Ectodermal cell (in vitro differentiated cells): ENCODE results near the gene MYO1D.
"Not testable (repeated sequence)": the region's sequence is repeated elsewhere in the genome, so short reads cannot be mapped to it uniquely, and the experiment has no call there.

ENCODE experiments used
- H3K27ac ChIP-seq: 2 replicates; pipeline ENCODE4 v1.7.0; 2013; ENCODE audit warnings: mild to moderate bottlenecking, low read depth, low read length; ENCODE audit not compliant: insufficient read depth, poor library complexity, severe bottlenecking
- H3K27me3 ChIP-seq: 2 replicates; pipeline ENCODE4 v1.7.0; 2013; ENCODE audit warnings: mild to moderate bottlenecking, low read length; ENCODE audit not compliant: insufficient read depth, control insufficient read depth, poor library complexity, severe bottlenecking
- H3K36me3 ChIP-seq: one replicate; pipeline ENCODE4 v1.7.0; 2013; ENCODE audit warnings: low read length; ENCODE audit not compliant: control insufficient read depth, insufficient read depth
- H3K4me1 ChIP-seq: one replicate; pipeline ENCODE4 v1.7.0; 2013; ENCODE audit warnings: low read length; ENCODE audit not compliant: control insufficient read depth, insufficient read depth
- H3K4me3 ChIP-seq: 2 replicates; pipeline ENCODE4 v1.7.0; 2013; ENCODE audit warnings: low read depth, low read length, control low read depth; ENCODE audit not compliant: insufficient read depth
- H3K9me3 ChIP-seq: 2 replicates; pipeline ENCODE4 v1.7.0; 2013; ENCODE audit warnings: mild to moderate bottlenecking, low read length, moderate library complexity; ENCODE audit not compliant: control insufficient read depth
- WGBS, 2 experiments: methylation state at CpG; one replicate each; pipeline ENCODE4 v1.1.7; 2013; ENCODE audit warnings: missing lambda C conversion rate in 2 of 2; 5-methylcytosine and 5-hydroxymethylcytosine counted together

Gene MYO1D

GRCh38 chr17:32746698-32747097 is 130.2 kb downstream of the MYO1D start:
- H3K27ac ChIP-seq = no peak overlapping the region
- H3K27me3 ChIP-seq = no peaks in the 10 kb centered on the region
- H3K9me3 ChIP-seq = no peaks in the 10 kb centered on the region
- 100% methylated on average over 2 of the region's 2 CpGs for WGBS, 2 experiments
- no peak overlapping the region for H3K4me3 ChIP-seq
- H3K4me1 ChIP-seq = no peaks in the 10 kb centered on the region
- no peaks in the 10 kb centered on the region for H3K36me3 ChIP-seq

DNA sequence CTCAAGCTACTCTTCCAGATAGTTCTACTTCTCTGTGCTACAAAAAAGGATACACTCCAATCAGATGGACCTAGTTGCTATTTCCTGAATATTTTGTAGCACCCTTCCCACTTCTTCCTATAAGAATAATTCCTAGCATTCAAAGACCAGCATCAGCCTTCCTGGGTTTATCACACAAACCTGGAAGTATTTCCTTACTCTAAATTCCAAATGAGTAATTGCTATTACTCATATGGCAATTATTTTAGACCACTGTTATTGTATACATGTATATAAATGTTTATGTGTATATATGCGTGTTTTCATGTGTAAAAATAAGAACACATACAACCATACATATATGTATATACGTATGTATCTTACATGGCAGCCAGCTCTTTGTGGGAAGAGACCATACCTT is 130.6 kb downstream of the MYO1D start:
- WGBS, 2 experiments = no CpG with 5 or more reads among the region's 2 CpGs
- Histone ChIP-seq H3K4me1 (no peaks in the 10 kb centered on the region), H3K27me3 (no peaks in the 10 kb centered on the region)

DNA sequence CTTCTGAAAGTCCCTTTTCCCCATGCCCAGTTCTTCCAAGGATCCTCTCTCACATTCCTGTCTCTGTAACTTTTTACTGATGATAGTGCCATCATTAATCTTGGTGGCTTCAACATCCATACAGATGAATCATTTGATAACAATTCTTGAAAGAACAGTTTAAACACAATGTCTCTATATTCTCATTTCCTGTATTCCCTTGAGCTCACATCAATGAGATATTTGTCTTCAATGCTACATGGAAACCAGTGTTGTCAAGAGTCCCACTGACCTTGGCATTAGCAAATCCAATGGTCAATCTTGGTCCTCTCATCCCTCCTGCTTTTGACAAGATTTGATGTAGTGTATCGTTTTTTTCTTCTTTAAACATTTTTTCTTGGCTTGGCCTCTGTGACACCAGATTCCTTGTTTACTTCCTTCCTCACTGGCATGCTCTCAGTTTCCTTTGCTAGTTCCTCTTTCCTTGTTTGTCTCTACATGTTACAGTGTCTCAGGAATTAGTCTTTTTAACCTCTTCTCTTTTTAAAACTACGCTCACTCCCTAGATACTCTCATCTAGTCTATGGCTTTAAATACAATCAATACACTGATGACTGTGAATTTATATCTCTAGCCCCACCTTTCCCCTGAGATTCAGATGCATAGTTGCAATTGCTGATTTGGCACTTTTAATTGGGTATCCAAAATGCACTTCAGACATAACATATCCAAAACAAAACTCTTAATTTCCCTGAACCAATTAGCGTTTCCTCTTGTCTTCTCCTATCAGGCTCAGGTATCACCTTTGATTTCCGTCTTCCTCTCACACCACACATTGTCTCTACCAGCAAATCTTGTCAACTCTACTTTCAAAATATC is 134.0 kb downstream of the MYO1D start:
- no peaks in the 10 kb centered on the region for H3K4me1 ChIP-seq
- H3K27ac ChIP-seq = no peak overlapping the region
- H3K4me3 ChIP-seq = no peak overlapping the region
- H3K9me3 ChIP-seq = no peaks in the 10 kb centered on the region
- H3K27me3 ChIP-seq = no peaks in the 10 kb centered on the region
- 92 to 96% methylated on average over 4 of the region's 4 CpGs for WGBS, 2 experiments
- H3K36me3 ChIP-seq = no peaks in the 10 kb centered on the region

More for the DNA sequence above, 130.6 kb downstream of the MYO1D start:
- Histone ChIP-seq H3K4me3 (no peak overlapping the region), H3K9me3 (no peaks in the 10 kb centered on the region), H3K36me3 (no peaks in the 10 kb centered on the region), H3K27ac (no peak overlapping the region)

GRCh38 chr17:32741381-32741780 is 135.5 kb downstream of the MYO1D start:
- 77 to 100% methylated on average over 1 of the region's 1 CpG for WGBS, 2 experiments
- Histone ChIP-seq H3K4me1 (no peaks in the 10 kb centered on the region), H3K36me3 (no peaks in the 10 kb centered on the region)

GRCh38 chr17:32739722-32740121 is 137.2 kb downstream of the MYO1D start:
- WGBS, 2 experiments = 100% methylated on average over 2 of the region's 2 CpGs
- Histone ChIP-seq H3K9me3 (no peaks in the 10 kb centered on the region), H3K36me3 (no peaks in the 10 kb centered on the region), H3K27ac (no peak overlapping the region), H3K4me1 (no peaks in the 10 kb centered on the region), H3K27me3 (no peaks in the 10 kb centered on the region), H3K4me3 (no peak overlapping the region)

More at GRCh38 chr17:32741381-32741780, 135.5 kb downstream of the MYO1D start:
- Histone ChIP-seq H3K4me3 (no peak overlapping the region), H3K9me3 (no peaks in the 10 kb centered on the region), H3K27ac (no peak overlapping the region), H3K27me3 (no peaks in the 10 kb centered on the region)

DNA sequence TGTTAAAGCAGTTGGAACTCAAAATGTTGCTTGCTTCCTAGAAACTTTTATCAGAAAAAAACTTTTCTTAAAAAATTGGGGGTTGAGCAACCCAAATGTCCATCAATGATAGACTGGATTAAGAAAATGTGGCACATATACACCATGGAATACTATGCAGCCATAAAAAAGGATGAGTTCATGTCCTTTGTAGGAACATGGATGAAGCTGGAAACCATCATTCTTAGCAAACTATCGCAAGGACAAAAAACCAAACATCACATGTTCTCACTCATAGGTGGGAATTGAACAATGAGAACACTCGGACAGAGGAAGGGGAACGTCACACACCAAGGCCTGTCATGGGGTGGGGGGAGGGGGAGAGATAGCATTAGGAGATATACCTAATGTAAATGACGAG is 137.8 kb downstream of the MYO1D start:
- 95 to 100% methylated on average over 2 to 3 of the region's 4 CpGs for WGBS, 2 experiments
- H3K27ac ChIP-seq, H3K36me3 ChIP-seq, H3K27me3 ChIP-seq, H3K4me3 ChIP-seq, H3K4me1 ChIP-seq, H3K9me3 ChIP-seq: not testable (repeated sequence)

GRCh38 chr17:32733401-32733800 is 143.5 kb downstream of the MYO1D start:
- Histone ChIP-seq H3K4me1 (no peaks in the 10 kb centered on the region), H3K27me3 (no peaks in the 10 kb centered on the region), H3K4me3 (no peak overlapping the region), H3K27ac (no peak overlapping the region), H3K9me3 (no peaks in the 10 kb centered on the region), H3K36me3 (no peaks in the 10 kb centered on the region)
- WGBS, 2 experiments = 100% methylated on average over 1 of the region's 1 CpG; no CpG with 5 or more reads in 1 of the 2 experiments

- Histone ChIP-seq H3K4me1 (no peaks in the 10 kb centered on the region), H3K9me3 (no peaks in the 10 kb centered on the region), H3K4me3 (no peak overlapping the region), H3K27me3 (no peaks in the 10 kb centered on the region), H3K27ac (no peak overlapping the region), H3K36me3 (no peaks in the 10 kb centered on the region)
- WGBS, 2 experiments = 79 to 84% methylated on average over 6 of the region's 6 CpGs
Observed at GRCh38 chr17:32732900-32733299, 144.0 kb downstream of the MYO1D start.

DNA sequence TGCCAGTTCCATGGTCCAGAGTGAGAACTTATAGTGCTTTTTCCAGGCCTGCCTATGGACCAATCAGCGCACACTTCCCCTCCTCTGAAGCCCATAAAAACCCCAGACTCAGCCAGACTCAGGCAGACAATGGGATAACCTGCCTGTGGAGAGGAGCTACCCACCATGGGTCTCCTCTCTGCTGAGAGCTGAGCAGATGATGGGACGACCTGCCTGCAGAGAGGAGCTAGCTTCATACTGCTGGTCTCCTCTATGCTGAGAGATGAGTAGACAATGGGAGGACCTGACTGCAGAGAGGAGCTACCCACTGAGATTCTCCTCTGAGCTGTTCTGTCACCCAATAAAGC is 144.7 kb downstream of the MYO1D start:
- no peaks in the 10 kb centered on the region for H3K27me3 ChIP-seq
- H3K36me3 ChIP-seq = no peaks in the 10 kb centered on the region
- no peak overlapping the region for H3K4me3 ChIP-seq
- no peaks in the 10 kb centered on the region for H3K9me3 ChIP-seq
- H3K27ac ChIP-seq = no peak overlapping the region
- H3K4me1 ChIP-seq = no peaks in the 10 kb centered on the region
- 90 to 93% methylated on average over 2 of the region's 2 CpGs for WGBS, 2 experiments

DNA sequence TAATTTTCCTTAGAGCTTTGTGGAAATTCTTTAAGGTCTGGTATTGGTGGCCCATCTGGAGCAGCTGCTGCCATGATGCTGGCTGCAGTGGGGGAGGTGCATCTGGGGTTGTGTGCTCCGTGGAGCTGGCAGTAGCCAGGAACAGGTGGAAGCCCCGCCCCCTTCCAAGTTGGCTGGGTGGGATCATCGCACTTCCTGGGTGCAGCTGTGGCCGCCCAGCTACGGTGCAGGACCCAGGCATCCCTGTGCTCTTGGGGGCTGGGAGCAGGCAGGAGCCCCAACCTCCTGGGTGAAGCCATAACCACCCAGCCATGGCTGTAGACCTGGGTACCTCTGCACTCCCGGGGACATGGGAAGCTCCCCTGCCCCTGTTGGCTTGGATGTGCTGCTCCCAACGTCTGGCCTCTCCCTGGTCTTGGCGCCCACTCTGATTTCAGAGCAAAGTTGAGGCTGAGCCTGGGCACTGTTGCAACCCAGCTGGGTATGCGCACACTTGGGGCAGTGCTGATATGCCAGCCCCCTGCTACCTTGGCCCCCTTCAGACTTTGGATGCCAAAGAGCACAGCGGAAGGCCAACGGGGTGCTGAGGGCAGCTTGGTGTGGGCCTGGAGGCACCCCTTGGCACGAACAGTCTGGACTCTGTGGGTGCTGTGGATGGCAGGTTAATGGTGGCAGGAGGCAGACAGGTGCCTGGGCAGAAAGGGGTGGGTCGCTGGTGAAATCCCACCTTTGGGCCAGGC is 145.2 kb downstream of the MYO1D start:
- H3K27me3 ChIP-seq = no peaks in the 10 kb centered on the region
- no peaks in the 10 kb centered on the region for H3K4me1 ChIP-seq
- H3K9me3 ChIP-seq = no peaks in the 10 kb centered on the region
- no peaks in the 10 kb centered on the region for H3K36me3 ChIP-seq
- H3K27ac ChIP-seq = no peak overlapping the region
- WGBS, 2 experiments = 94 to 95% methylated on average over 13 of the region's 13 CpGs
- no peak overlapping the region for H3K4me3 ChIP-seq
